Renal cortical epithelial cell (primary cell): ENCODE results near the gene CXorf66. TPM values are rescaled to one million over a fixed set of nuclear protein-coding genes. Genes with fewer than 3 reads are reported as not detected.
"Not testable (repeated sequence)": the region's sequence is repeated elsewhere in the genome, so short reads cannot be mapped to it uniquely, and the experiment has no call there.

Experiments used
- DNase-seq: peaks from one replicate; pipeline ENCODE4 v3.0.0-alpha.2; 2011; ENCODE audit warnings: low read depth
- total RNA-seq: library from RNA; depleted of rRNA; stranded (reverse); fragments of >200 nt; gene quantifications from 2 replicates; pipeline ENCODE4 v1.2.3, GENCODE V29; 2014

CXorf66 gene
- total RNA-seq, 1 donor from 2014 or later: not detected

GRCh38 chrX:139929876-139930275, 35.4 kb downstream of the CXorf66 start:
- DNase-seq: no peak

- DNase-seq: no peak
Observed at GRCh38 chrX:139924696-139925095, 40.6 kb downstream of the CXorf66 start.

GRCh38 chrX:139924069-139924695, 41.1 kb downstream of the CXorf66 start:
- DNase-seq: no peak

- not testable (repeated sequence) for DNase-seq
Observed at GRCh38 chrX:139921142-139921541, 44.2 kb downstream of the CXorf66 start.

- no peak for DNase-seq
Observed at GRCh38 chrX:139920316-139920715, 45.0 kb downstream of the CXorf66 start.

GRCh38 chrX:139914421-139914820, 50.9 kb downstream of the CXorf66 start:
- DNase-seq: no peak

- DNase-seq: no peak
Observed at GRCh38 chrX:139909712-139910111, 55.6 kb downstream of the CXorf66 start.

- no peak for DNase-seq
Observed at GRCh38 chrX:139907078-139907477, 58.2 kb downstream of the CXorf66 start.

GRCh38 chrX:139905743-139906142, 59.6 kb downstream of the CXorf66 start:
- DNase-seq: no peak

Other genes with a start within 250 kb of the CXorf66 start
- 29.0 and 31.4 TPM in 2 replicates for gene ATP11C, start 32.5 kb downstream of the CXorf66 start, total RNA-seq